OCI-LY1 (cell line): ENCODE measurements around the gene REPS1.

Experiments used
- EZH2 ChIP-seq: fragments of 200-600 bp; sonication (generic), shearing (Covaris generic); IDR thresholded peaks from 2 replicates; pipeline ENCODE4 v1.8.0; 2017; ENCODE audit warnings: borderline replicate concordance, mixed run types, mild to moderate bottlenecking, antibody characterized with exemption, low read length, moderate library complexity, mixed read lengths
- TF ChIP-seq, protein P1 (sequence below): fragments of 200-600 bp; sonication (generic), shearing (Covaris generic); IDR thresholded peaks from 2 replicates; pipeline ENCODE4 v1.5.1; 2017; ENCODE audit warnings: mild to moderate bottlenecking, antibody characterized with exemption, low read length, moderate library complexity, mixed read lengths

DNA sequence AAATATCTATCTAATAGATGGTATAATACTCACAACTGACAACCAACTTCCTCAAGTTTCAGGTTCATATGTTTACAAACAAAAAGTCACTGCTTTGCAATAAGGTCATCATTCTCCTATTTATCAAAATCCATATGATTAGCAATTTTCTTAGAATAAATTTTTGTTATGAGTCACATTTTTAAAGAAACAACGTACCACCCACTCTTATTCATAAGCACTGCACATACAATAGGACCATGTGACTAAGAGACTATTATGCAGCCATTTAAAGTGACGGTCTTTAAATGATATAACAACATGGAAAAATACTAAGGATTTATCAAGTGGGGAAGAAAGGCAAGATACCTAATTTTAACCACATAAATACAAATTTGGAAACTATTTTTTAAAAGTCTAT, 40.0 kb downstream of the REPS1 start:
- TF ChIP-seq, protein P1, sequence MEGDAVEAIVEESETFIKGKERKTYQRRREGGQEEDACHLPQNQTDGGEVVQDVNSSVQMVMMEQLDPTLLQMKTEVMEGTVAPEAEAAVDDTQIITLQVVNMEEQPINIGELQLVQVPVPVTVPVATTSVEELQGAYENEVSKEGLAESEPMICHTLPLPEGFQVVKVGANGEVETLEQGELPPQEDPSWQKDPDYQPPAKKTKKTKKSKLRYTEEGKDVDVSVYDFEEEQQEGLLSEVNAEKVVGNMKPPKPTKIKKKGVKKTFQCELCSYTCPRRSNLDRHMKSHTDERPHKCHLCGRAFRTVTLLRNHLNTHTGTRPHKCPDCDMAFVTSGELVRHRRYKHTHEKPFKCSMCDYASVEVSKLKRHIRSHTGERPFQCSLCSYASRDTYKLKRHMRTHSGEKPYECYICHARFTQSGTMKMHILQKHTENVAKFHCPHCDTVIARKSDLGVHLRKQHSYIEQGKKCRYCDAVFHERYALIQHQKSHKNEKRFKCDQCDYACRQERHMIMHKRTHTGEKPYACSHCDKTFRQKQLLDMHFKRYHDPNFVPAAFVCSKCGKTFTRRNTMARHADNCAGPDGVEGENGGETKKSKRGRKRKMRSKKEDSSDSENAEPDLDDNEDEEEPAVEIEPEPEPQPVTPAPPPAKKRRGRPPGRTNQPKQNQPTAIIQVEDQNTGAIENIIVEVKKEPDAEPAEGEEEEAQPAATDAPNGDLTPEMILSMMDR: no peak
- TF ChIP-seq EZH2: no peak
